MM.1S (cell line): ENCODE results near the gene TOMM40L.

Experiments
- DNase-seq: peaks from one replicate; pipeline ENCODE4 v3.0.0-alpha.2; 2015
- H2AFZ ChIP-seq: fragments of 300-600 bp; sonication (generic); 2 replicates; pipeline ENCODE4 v1.6.0; 2016; ENCODE audit warnings: antibody characterized with exemption, low read length
- H3F3A ChIP-seq: fragments of 300-600 bp; sonication (generic); 2 replicates; pipeline ENCODE4 v1.6.1; 2016; ENCODE audit warnings: mild to moderate bottlenecking, antibody characterized with exemption, low read length, moderate library complexity, mixed read lengths; ENCODE audit not compliant: insufficient read depth
- H3K27ac ChIP-seq: fragments of 300-600 bp; sonication (generic); 2 replicates; pipeline ENCODE4 v1.5.1; 2016; ENCODE audit warnings: mild to moderate bottlenecking, low read length
- H3K27me3 ChIP-seq: fragments of 300-600 bp; sonication (generic); replicated peaks from 2 replicates; pipeline ENCODE4 v1.6.0; 2016; ENCODE audit warnings: low read length; ENCODE audit not compliant: insufficient read depth
- H3K36me3 ChIP-seq: fragments of 300-600 bp; sonication (generic); replicated peaks from 2 replicates; pipeline ENCODE4 v1.6.1; 2016; ENCODE audit warnings: mild to moderate bottlenecking, low read length, mixed read lengths; ENCODE audit not compliant: insufficient read depth
- H3K4me1 ChIP-seq: fragments of 300-600 bp; sonication (generic); 2 replicates; pipeline ENCODE4 v1.6.1; 2016; ENCODE audit warnings: low read length, mixed read lengths
- H3K4me2 ChIP-seq: fragments of 300-600 bp; sonication (generic); 2 replicates; pipeline ENCODE4 v1.6.0; 2016; ENCODE audit warnings: low read depth, low read length
- H3K4me3 ChIP-seq: fragments of 300-600 bp; sonication (generic); 2 replicates; pipeline ENCODE4 v1.5.1; 2016; ENCODE audit warnings: low read length, mixed read lengths
- H3K79me2 ChIP-seq: fragments of 300-600 bp; sonication (generic); 2 replicates; pipeline ENCODE4 v1.6.1; 2016; ENCODE audit warnings: mixed run types, low read length, mixed read lengths
- H3K9ac ChIP-seq: fragments of 300-600 bp; sonication (generic); 2 replicates; pipeline ENCODE4 v1.6.1; 2016; ENCODE audit warnings: low read length, mixed read lengths
- H3K9me2 ChIP-seq: fragments of 300-600 bp; sonication (generic); replicated peaks from 2 replicates; pipeline ENCODE4 v1.6.1; 2016; ENCODE audit warnings: mild to moderate bottlenecking, low read length, mixed read lengths; ENCODE audit not compliant: insufficient read depth
- H3K9me3 ChIP-seq: fragments of 300-600 bp; sonication (generic); replicated peaks from 2 replicates; pipeline ENCODE4 v1.6.1; 2016; ENCODE audit warnings: mild to moderate bottlenecking, low read length, mixed read lengths; ENCODE audit not compliant: insufficient read depth
- H4K20me1 ChIP-seq: fragments of 300-600 bp; sonication (generic); 2 replicates; pipeline ENCODE4 v1.6.1; 2016; ENCODE audit warnings: mild to moderate bottlenecking, low read length, moderate library complexity, mixed read lengths; ENCODE audit not compliant: insufficient read depth
- CTCF ChIP-seq: fragments of 300-600 bp; sonication (generic); IDR thresholded peaks from 2 replicates; pipeline ENCODE4 v1.5.1; 2016; ENCODE audit warnings: antibody characterized with exemption, low read length, mixed read lengths
- EZH2 ChIP-seq: fragments of 300-600 bp; sonication (generic); optimal IDR thresholded peaks from 2 replicates; pipeline ENCODE3; 2017; ENCODE audit warnings: low read depth, mild to moderate bottlenecking, antibody characterized with exemption, low read length, mixed read lengths
- EZH2phosphoT487 ChIP-seq: fragments of 300-600 bp; sonication (generic); IDR thresholded peaks from 2 replicates; pipeline ENCODE4 v1.6.1; 2018; ENCODE audit warnings: antibody characterized with exemption, low read length

Gene TOMM40L

GRCh38 chr1:161238039-161238473 is 12.2 kb downstream of the TOMM40L start, which contains the start of gene NR1I3:
Gene NR1I3, minus strand, starts transcription at chr1:161238203. Its CDS starts 1,638 bp downstream, at chr1:161236565.
- Histone ChIP-seq H4K20me1 (no peaks in the 10 kb centered on the region), H3K4me3 (no peak within 1 kb of the TSS), H3K36me3 (no peaks in the 10 kb centered on the region), H3K4me1 (no peaks in the 10 kb centered on the region), H3K9ac (no peak within 1 kb of the TSS), H2AFZ (no peak within 1 kb of the TSS), H3F3A (no peaks in the 10 kb centered on the region), H3K79me2 (no peaks in the 10 kb centered on the region), H3K4me2 (no peak within 1 kb of the TSS), H3K9me3 (no peaks in the 10 kb centered on the region), H3K27me3 (no peaks in the 10 kb centered on the region), H3K9me2 (no peaks in the 10 kb centered on the region), H3K27ac (no peak within 1 kb of the TSS)
- no peak for DNase-seq
- TF ChIP-seq CTCF (no peak), EZH2 (no peak), EZH2phosphoT487 (no peak)

GRCh38 chr1:161241682-161242081 is 15.8 kb downstream of the TOMM40L start:
- Histone ChIP-seq H4K20me1 (no peaks in the 10 kb centered on the region), H3K79me2 (no peaks in the 10 kb centered on the region), H3K4me2 (no peak overlapping the region), H3K36me3 (no peaks in the 10 kb centered on the region), H3K27me3 (no peaks in the 10 kb centered on the region), H3F3A (no peaks in the 10 kb centered on the region), H3K4me3 (no peak overlapping the region), H3K9me2 (no peaks in the 10 kb centered on the region), H2AFZ (no peak overlapping the region), H3K4me1 (no peaks in the 10 kb centered on the region), H3K9ac (no peak overlapping the region), H3K9me3 (no peaks in the 10 kb centered on the region), H3K27ac (no peak overlapping the region)
- no peak for DNase-seq
- TF ChIP-seq EZH2phosphoT487 (no peak), EZH2 (no peak), CTCF (no peak)

GRCh38 chr1:161242313-161242712 is 16.5 kb downstream of the TOMM40L start:
- Histone ChIP-seq H3K9me3 (no peaks in the 10 kb centered on the region), H4K20me1 (no peaks in the 10 kb centered on the region), H3K4me3 (no peak overlapping the region), H3K36me3 (no peaks in the 10 kb centered on the region), H3K4me2 (no peak overlapping the region), H3K4me1 (no peaks in the 10 kb centered on the region), H3K79me2 (no peaks in the 10 kb centered on the region), H3K27ac (no peak overlapping the region), H3K9me2 (no peaks in the 10 kb centered on the region), H3K9ac (no peak overlapping the region), H3K27me3 (no peaks in the 10 kb centered on the region), H3F3A (no peaks in the 10 kb centered on the region), H2AFZ (no peak overlapping the region)
- no peak for DNase-seq
- no peak for TF ChIP-seq EZH2phosphoT487
- TF ChIP-seq CTCF: no peak
- TF ChIP-seq EZH2: no peak
